Gastrocnemius medialis (tissue), 4 donors: Measurements from ENCODE around the gene MCEE.

Experiments used
- CTCF ChIP-seq, 5 experiments: fragments of 450-650 bp in 3 of 5; fragments of 200-600 bp in 2 of 5; sonication (generic) in 2 of 5; IDR thresholded peaks in 4 of 5; conservative IDR thresholded peaks in 1 of 5; 1 replicate in 4 of 5; 2 replicates in 1 of 5; pipeline ENCODE4 v1.5.1; 2016 to 2019; ENCODE audit warnings: antibody characterized with exemption in 5 of 5, mild to moderate bottlenecking in 3 of 5, moderate library complexity in 3 of 5
- POLR2A ChIP-seq, 2 donors: fragments of 450-650 bp; IDR thresholded peaks; one replicate each; pipeline ENCODE4 v1.6.1; 2017; ENCODE audit warnings: antibody characterized with exemption in 2 of 2, mild to moderate bottlenecking in 2 of 2, moderate library complexity in 2 of 2

DNA sequence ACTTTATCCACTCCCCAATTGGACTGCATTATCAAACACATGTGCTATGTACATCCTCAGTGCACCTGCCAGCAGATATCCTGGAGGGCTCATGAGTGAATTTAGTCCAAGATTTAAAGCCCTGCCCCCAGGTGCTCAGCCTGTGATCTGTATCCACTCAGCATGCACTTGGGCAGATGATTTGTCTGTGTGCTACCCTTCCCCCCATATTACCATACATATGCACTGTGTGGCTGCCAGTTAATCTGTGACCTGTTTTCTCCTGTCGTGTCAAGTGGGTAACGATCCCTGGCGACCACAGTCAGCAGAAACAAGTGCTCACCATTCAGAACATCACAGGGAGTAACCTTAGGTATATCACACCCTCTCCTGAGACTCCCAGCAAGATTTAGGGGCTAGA lies 51.4 kb downstream of the MCEE start:
- TF ChIP-seq CTCF (IDR thresholded peaks at IDR 0.05 in 4 of 5, conservative IDR thresholded peaks at IDR 0.05 in 1 of 5) = no peak
- no peak for TF ChIP-seq POLR2A (IDR thresholded peaks at IDR 0.05)
